ENCODE results near the gene GNA12. TPM values are rescaled to one million over a fixed set of nuclear protein-coding genes. Genes with fewer than 3 reads are reported as not detected.

Gene GNA12
- total and polyA plus RNA-seq, 5 donors from 2014 or later = 5.0 to 29.1 (median 7.9) TPM

DNA sequence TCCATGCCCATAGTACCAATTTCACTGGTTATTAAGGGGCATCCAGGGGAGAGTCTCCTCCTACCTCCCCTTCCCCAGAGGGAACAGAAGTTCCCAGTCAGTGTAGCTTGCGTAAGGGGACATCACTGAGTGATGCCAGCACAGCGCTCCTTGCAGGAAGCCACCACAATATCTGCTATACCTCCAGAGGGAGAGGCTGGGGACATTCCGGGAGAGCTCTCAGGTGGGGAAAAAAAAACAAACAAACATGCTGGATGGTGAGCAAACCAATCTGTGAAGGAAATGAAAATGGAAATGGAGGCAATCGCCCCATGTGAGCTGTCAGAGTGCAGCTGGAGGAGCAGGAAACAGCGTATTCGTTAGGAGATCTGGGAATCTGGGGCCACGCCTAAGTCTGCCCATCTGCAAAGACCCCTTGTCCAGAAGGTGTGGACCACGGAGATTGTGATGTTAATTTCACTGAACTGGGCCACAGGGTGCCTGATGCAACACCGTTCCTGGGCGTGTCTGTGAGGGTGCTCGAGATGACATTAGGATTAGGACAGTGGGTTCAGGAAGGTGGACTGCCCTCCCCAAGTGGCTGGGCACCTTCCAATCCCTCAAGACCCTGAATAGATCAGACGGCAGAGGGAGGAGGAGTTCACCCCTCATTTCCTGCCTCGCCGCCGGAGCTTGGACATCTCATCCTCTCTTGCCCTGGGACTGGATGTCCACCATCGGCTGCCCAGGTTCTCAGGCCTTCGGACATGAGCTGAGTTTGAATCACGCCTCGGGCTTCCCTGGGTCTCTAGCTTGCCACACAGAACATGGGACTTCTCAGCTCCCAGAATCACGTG is 30.5 kb downstream of the GNA12 start:
- H3K4me3 Mint-ChIP-seq = no peak overlapping the region
- Histone ChIP-seq H3K27me3 (ENCODE audit: control insufficient read depth, insufficient read depth, low read length) (no peaks in the 10 kb centered on the region), H3K4me3 (ENCODE audit: low read depth, low read length) (no peak overlapping the region), H3K9me3 (ENCODE audit: control insufficient read depth in 2 of 2, low read length in 2 of 2) (no peaks in the 10 kb centered on the region), H3K27ac (ENCODE audit: insufficient read depth, low read length, poor library complexity, severe bottlenecking) (no peak overlapping the region), H3K4me1 (ENCODE audit: control insufficient read depth, insufficient read depth, low read length, poor library complexity, severe bottlenecking) (no peaks in the 10 kb centered on the region), H3K36me3 (ENCODE audit: control insufficient read depth, insufficient read depth, low read length) (peaks cover 5% of the 10 kb centered on the region)
- no peaks in the 10 kb centered on the region for H3K27me3 Mint-ChIP-seq
- no peak for ATAC-seq (ENCODE audit: low read depth in 2 of 2)
- peaks cover 0 to 27% (median 12%) of the 10 kb centered on the region in 4 donors for H3K4me1 Mint-ChIP-seq
- H3K27ac Mint-ChIP-seq = no peak overlapping the region
- no peak for DNase-seq
- H3K36me3 Mint-ChIP-seq = peaks cover 22% of the 10 kb centered on the region
- H3K9me3 Mint-ChIP-seq = no peaks in the 10 kb centered on the region

DNA sequence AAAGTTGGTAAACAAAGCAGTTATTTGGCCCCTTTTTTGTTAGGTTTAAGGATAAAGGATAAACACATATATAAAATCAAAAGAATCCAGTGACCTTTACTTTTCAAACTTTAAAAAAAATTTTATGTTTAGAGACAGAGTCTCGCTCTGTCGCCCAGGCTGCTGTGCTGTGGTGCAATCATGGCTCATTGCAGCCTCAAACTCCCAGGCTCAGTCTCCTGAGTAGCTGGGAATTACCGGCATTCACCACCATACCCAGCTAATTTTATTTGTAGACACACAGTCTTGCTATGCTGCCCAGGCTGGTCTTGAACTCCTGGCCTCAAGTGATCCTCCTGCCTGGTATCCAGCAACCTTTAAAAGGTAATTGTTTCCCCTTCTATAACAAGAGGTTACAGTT is 31.3 kb downstream of the GNA12 start:
- no peak for DNase-seq
- Histone ChIP-seq H3K36me3 (ENCODE audit: control insufficient read depth, insufficient read depth, low read length) (peaks cover 5% of the 10 kb centered on the region), H3K27ac (ENCODE audit: insufficient read depth, low read length, poor library complexity, severe bottlenecking) (no peak overlapping the region), H3K27me3 (ENCODE audit: control insufficient read depth, insufficient read depth, low read length) (no peaks in the 10 kb centered on the region), H3K4me1 (ENCODE audit: control insufficient read depth, insufficient read depth, low read length, poor library complexity, severe bottlenecking) (no peaks in the 10 kb centered on the region), H3K4me3 (ENCODE audit: low read depth, low read length) (no peak overlapping the region), H3K9me3 (ENCODE audit: control insufficient read depth in 2 of 2, low read length in 2 of 2) (no peaks in the 10 kb centered on the region)
- Mint-ChIP-seq H3K27me3 (no peaks in the 10 kb centered on the region), H3K27ac (no peak overlapping the region), H3K36me3 (peaks cover 22% of the 10 kb centered on the region), H3K9me3 (no peaks in the 10 kb centered on the region), H3K4me3 (no peak overlapping the region), H3K4me1 (peaks cover 0 to 27% (median 13%) of the 10 kb centered on the region in 4 donors)
- ATAC-seq (ENCODE audit: low read depth in 2 of 2) = no peak

DNA sequence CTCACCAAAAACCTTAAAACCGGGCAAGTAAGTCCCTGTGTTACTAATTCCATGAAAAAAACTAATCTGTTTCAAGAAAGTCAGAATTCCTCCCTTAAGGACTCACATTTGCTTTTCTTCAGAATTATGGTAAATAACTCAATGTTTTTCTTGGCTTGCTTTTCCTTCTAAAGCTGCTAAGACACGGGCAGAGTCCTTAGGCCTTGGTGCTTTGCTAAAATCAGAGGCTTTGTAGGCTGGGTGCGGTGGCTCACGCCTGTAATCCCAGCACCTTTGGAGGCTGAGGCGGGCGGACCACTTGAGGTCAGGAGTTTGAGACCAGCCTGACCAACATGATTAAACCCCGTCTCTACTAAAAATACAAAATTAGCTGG is 32.0 kb downstream of the GNA12 start:
- no peak for ATAC-seq (ENCODE audit: low read depth in 2 of 2)
- H3K27me3 Mint-ChIP-seq = no peaks in the 10 kb centered on the region
- peaks cover 22% of the 10 kb centered on the region for H3K36me3 Mint-ChIP-seq
- no peak overlapping the region for H3K4me3 ChIP-seq (ENCODE audit: low read depth, low read length)
- peaks cover 0 to 23% (median 13%) of the 10 kb centered on the region in 4 donors for H3K4me1 Mint-ChIP-seq
- DNase-seq = no peak
- no peak overlapping the region for H3K4me3 Mint-ChIP-seq
- no peaks in the 10 kb centered on the region for H3K9me3 Mint-ChIP-seq
- no peak overlapping the region for H3K27ac Mint-ChIP-seq
- H3K4me1 ChIP-seq (ENCODE audit: control insufficient read depth, insufficient read depth, low read length, poor library complexity, severe bottlenecking) = no peaks in the 10 kb centered on the region
- H3K9me3 ChIP-seq (ENCODE audit: control insufficient read depth in 2 of 2, low read length in 2 of 2) = no peaks in the 10 kb centered on the region
- no peak overlapping the region for H3K27ac ChIP-seq (ENCODE audit: insufficient read depth, low read length, poor library complexity, severe bottlenecking)
- peaks cover 5% of the 10 kb centered on the region for H3K36me3 ChIP-seq (ENCODE audit: control insufficient read depth, insufficient read depth, low read length)
- H3K27me3 ChIP-seq (ENCODE audit: control insufficient read depth, insufficient read depth, low read length) = no peaks in the 10 kb centered on the region

DNA sequence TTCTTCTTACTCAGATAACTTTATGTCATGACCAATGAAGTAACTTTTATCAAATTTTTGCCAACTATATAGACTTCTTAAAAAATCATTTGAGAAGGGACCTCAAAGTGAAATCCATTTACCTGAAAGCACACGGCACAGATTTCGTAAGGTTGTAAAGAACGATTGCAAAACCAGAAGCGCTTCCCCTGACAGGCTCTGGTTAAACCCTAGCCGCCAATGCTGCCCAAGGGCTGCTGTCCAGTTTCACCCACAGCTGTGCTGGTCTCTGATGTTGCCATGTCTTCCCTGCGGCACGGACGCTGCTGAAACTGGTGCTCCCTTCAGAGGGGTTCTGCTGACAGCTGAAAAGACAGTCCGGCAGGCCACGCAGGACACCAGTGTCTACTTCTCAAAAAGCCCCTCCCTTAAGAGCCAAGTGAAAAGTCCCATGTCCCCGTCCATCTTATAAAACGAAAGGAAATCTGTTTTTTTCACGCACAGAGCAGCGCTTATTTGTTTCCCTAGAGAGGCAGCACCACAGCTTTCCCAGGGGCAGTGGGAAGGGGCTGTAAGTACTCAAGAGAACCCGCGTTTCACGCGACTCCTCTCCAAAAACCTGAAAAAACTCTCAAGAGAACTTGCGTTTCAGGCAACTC is 32.5 kb downstream of the GNA12 start:
- DNase-seq (no peak), ATAC-seq (ENCODE audit: low read depth in 2 of 2) (no peak)
- H3K4me1 Mint-ChIP-seq = peaks cover 0 to 23% (median 13%) of the 10 kb centered on the region in 4 donors
- H3K27me3 Mint-ChIP-seq = no peaks in the 10 kb centered on the region
- Histone ChIP-seq H3K27me3 (ENCODE audit: control insufficient read depth, insufficient read depth, low read length) (no peaks in the 10 kb centered on the region), H3K4me1 (ENCODE audit: control insufficient read depth, insufficient read depth, low read length, poor library complexity, severe bottlenecking) (no peaks in the 10 kb centered on the region), H3K9me3 (ENCODE audit: control insufficient read depth in 2 of 2, low read length in 2 of 2) (no peaks in the 10 kb centered on the region), H3K36me3 (ENCODE audit: control insufficient read depth, insufficient read depth, low read length) (peaks cover 5% of the 10 kb centered on the region), H3K4me3 (ENCODE audit: low read depth, low read length) (no peak overlapping the region), H3K27ac (ENCODE audit: insufficient read depth, low read length, poor library complexity, severe bottlenecking) (no peak overlapping the region)
- no peaks in the 10 kb centered on the region for H3K9me3 Mint-ChIP-seq
- H3K4me3 Mint-ChIP-seq = no peak overlapping the region
- no peak overlapping the region for H3K27ac Mint-ChIP-seq
- H3K36me3 Mint-ChIP-seq = peaks cover 22% of the 10 kb centered on the region

DNA sequence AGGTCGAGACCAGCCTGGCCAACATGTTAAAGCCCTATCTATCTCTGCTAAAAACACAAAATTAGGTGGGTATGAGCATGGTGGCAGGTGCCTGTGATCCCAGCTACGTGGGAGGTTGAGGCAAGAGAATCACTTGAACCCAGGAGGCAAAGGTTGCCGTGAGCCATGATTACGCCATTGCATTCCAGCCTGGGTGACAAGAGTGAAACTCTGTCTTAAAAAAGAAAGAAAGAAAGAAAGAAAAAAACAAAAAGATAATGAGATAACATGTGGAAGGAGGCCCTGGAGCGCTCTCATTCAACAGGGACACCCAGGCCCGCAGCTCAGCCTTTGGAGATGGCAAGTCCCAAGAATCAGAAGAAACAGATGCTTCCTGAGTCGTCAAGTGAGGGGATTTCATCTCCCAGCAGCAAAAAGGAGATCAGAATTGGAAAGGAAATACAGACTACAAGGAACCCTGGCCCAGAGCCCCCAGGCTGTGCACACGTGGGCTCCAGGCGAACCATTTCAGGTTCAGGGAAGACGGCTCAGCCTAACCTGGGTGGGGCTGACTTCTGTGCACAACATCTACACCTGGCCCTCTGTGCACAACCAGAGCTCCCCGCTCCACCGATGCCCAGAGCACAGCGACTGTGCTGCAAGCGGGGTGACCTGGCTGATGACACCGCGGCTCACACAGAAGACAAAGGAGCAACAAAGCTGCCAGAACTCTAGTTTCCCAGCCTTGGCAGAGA is 33.3 kb downstream of the GNA12 start:
- peak overlapping the region in 1 of 3 donors; percentile 40 for H3K27ac Mint-ChIP-seq
- no peak overlapping the region for H3K4me3 Mint-ChIP-seq
- peaks cover 5% of the 10 kb centered on the region for H3K36me3 ChIP-seq (ENCODE audit: control insufficient read depth, insufficient read depth, low read length)
- no peaks in the 10 kb centered on the region for H3K9me3 Mint-ChIP-seq
- DNase-seq (no peak), ATAC-seq (ENCODE audit: low read depth in 2 of 2) (no peak)
- peaks cover 22% of the 10 kb centered on the region for H3K36me3 Mint-ChIP-seq
- no peaks in the 10 kb centered on the region for H3K27me3 Mint-ChIP-seq
- H3K4me1 ChIP-seq (ENCODE audit: control insufficient read depth, insufficient read depth, low read length, poor library complexity, severe bottlenecking) = no peaks in the 10 kb centered on the region
- no peaks in the 10 kb centered on the region for H3K9me3 ChIP-seq (ENCODE audit: control insufficient read depth in 2 of 2, low read length in 2 of 2)
- H3K27me3 ChIP-seq (ENCODE audit: control insufficient read depth, insufficient read depth, low read length) = no peaks in the 10 kb centered on the region
- H3K4me1 Mint-ChIP-seq = peaks cover 0 to 23% (median 9%) of the 10 kb centered on the region in 4 donors
- no peak overlapping the region for H3K4me3 ChIP-seq (ENCODE audit: low read depth, low read length)
- no peak overlapping the region for H3K27ac ChIP-seq (ENCODE audit: insufficient read depth, low read length, poor library complexity, severe bottlenecking)

DNA sequence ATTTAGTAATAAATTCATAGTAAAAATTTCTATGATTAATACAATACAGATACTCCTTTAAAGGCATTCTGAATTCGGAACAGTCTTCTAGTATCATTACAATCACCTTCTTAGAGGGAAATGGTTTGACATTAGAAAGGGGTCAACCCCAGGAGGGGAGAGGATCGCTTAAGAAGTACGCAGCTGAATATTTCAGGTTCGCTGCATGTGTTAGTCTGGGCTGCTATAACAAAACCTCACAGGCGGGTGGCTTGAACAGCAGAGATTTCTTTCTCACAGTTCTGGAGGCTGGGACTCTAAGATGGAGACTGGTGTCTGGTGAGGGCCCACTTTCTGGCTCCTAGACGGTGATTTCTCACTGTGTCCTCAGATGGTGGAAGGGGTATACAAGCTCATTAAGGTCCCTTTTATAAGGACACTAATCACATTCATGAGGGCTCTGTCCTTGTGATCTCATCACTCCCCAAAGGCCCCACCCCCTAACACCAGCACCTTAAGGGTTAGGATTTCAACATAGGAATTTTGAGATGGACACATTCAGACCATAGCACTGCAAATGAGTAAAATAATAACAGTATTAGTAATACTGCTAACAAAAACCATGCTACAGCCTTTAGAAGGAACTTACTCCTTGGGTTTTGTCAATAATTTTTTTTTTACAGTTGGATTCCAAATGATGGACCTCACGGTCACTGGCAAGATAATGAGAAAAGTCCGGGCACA is 34.0 kb downstream of the GNA12 start:
- no peak overlapping the region for H3K27ac ChIP-seq (ENCODE audit: insufficient read depth, low read length, poor library complexity, severe bottlenecking)
- H3K4me3 ChIP-seq (ENCODE audit: low read depth, low read length) = no peak overlapping the region
- Mint-ChIP-seq H3K9me3 (no peaks in the 10 kb centered on the region), H3K27me3 (no peaks in the 10 kb centered on the region), H3K27ac (peak overlapping the region in 1 of 3 donors; percentile 40), H3K36me3 (peaks cover 22% of the 10 kb centered on the region), H3K4me1 (peaks cover 0 to 23% (median 6%) of the 10 kb centered on the region in 4 donors), H3K4me3 (no peak overlapping the region)
- no peaks in the 10 kb centered on the region for H3K9me3 ChIP-seq (ENCODE audit: control insufficient read depth in 2 of 2, low read length in 2 of 2)
- ATAC-seq (ENCODE audit: low read depth in 2 of 2) = no peak
- no peaks in the 10 kb centered on the region for H3K27me3 ChIP-seq (ENCODE audit: control insufficient read depth, insufficient read depth, low read length)
- H3K4me1 ChIP-seq (ENCODE audit: control insufficient read depth, insufficient read depth, low read length, poor library complexity, severe bottlenecking) = no peaks in the 10 kb centered on the region
- no peak for DNase-seq
- H3K36me3 ChIP-seq (ENCODE audit: control insufficient read depth, insufficient read depth, low read length) = peaks cover 5% of the 10 kb centered on the region

DNA sequence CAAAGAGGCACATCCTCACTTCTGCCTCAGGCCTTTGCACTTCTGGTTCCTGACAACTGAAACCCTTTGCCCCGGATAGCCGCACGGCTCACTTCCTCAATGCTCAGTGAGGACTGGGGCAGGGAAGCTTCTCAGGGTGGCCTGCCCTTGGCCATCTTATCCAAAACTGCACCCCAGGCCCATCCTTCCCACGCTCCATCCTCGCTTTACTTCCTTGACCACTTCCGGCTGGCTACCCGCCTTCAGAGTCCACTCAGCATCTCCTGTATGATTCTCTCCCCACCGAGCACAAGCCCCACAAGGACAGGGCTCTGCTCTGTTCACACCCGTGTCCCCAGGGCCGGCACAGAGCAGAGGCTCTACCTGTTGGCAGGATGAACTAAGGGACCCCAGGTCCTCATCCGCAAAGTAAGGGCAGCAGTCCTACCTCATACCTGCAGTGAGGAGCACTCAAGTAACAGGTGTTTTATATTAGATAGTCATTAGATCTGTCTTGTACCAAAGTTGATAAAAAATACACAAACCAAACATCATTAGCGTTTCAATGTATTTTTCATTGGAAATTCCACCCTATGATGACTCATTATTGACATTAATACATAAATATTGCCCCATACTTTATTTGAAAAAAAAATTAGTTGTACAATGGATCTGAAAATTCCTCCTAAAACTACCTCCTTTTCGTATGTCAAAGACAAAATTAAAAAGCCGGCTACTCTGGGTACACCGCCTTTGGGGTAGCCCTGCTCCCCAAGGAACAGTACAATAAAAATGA is 35.0 kb downstream of the GNA12 start:
- DNase-seq = no peak
- H3K4me1 ChIP-seq (ENCODE audit: control insufficient read depth, insufficient read depth, low read length, poor library complexity, severe bottlenecking) = no peaks in the 10 kb centered on the region
- H3K27me3 ChIP-seq (ENCODE audit: control insufficient read depth, insufficient read depth, low read length) = no peaks in the 10 kb centered on the region
- H3K36me3 ChIP-seq (ENCODE audit: control insufficient read depth, insufficient read depth, low read length) = peaks cover 3% of the 10 kb centered on the region
- H3K4me1 Mint-ChIP-seq = peaks cover 0 to 22% (median 8%) of the 10 kb centered on the region in 4 donors
- no peaks in the 10 kb centered on the region for H3K9me3 ChIP-seq (ENCODE audit: control insufficient read depth in 2 of 2, low read length in 2 of 2)
- no peak for ATAC-seq (ENCODE audit: low read depth in 2 of 2)
- no peak overlapping the region for H3K27ac ChIP-seq (ENCODE audit: insufficient read depth, low read length, poor library complexity, severe bottlenecking)
- peaks cover 23% of the 10 kb centered on the region for H3K36me3 Mint-ChIP-seq
- H3K9me3 Mint-ChIP-seq = no peaks in the 10 kb centered on the region
- H3K27me3 Mint-ChIP-seq = no peaks in the 10 kb centered on the region
- no peak overlapping the region for H3K4me3 ChIP-seq (ENCODE audit: low read depth, low read length)
- H3K27ac Mint-ChIP-seq = peak overlapping the region in 1 of 3 donors; percentile 50
- H3K4me3 Mint-ChIP-seq = no peak overlapping the region
